Activated naive CD8-positive, alpha-beta T cell treated with anti-CD3 and anti-CD28 coated beads, Interleukin-2, amount 50 U/mL, for 24 hours (primary cell): ENCODE data around the gene RNFT2.
"Not testable (repeated sequence)": the region's sequence is repeated elsewhere in the genome, so short reads cannot be mapped to it uniquely, and the experiment has no call there.

Experiments
- ATAC-seq: fragments of 150-1000 bp; cut with Tn5 transposase; one replicate; pipeline ENCODE4 v1.10.0; 2021
- DNase-seq: peaks from one replicate; pipeline ENCODE4 v3.0.0; 2021
- H3K27ac Mint-ChIP-seq: one replicate; pipeline ENCODE4 v1.8.0; 2021; ENCODE audit warnings: mild to moderate bottlenecking, mixed read lengths
- H3K27me3 Mint-ChIP-seq: one replicate; pipeline ENCODE4 v1.8.0; 2021; ENCODE audit warnings: mixed read lengths
- H3K36me3 Mint-ChIP-seq: one replicate; pipeline ENCODE4 v1.8.0; 2021; ENCODE audit warnings: low read depth, mixed read lengths
- H3K4me1 Mint-ChIP-seq: one replicate; pipeline ENCODE4 v1.8.0; 2021; ENCODE audit warnings: mixed read lengths
- H3K4me3 Mint-ChIP-seq: one replicate; pipeline ENCODE4 v1.8.0; 2021; ENCODE audit warnings: mild to moderate bottlenecking, moderate library complexity, mixed read lengths
- H3K9me3 Mint-ChIP-seq: one replicate; pipeline ENCODE4 v1.8.0; 2021; ENCODE audit warnings: mixed read lengths

The RNFT2 gene

DNA sequence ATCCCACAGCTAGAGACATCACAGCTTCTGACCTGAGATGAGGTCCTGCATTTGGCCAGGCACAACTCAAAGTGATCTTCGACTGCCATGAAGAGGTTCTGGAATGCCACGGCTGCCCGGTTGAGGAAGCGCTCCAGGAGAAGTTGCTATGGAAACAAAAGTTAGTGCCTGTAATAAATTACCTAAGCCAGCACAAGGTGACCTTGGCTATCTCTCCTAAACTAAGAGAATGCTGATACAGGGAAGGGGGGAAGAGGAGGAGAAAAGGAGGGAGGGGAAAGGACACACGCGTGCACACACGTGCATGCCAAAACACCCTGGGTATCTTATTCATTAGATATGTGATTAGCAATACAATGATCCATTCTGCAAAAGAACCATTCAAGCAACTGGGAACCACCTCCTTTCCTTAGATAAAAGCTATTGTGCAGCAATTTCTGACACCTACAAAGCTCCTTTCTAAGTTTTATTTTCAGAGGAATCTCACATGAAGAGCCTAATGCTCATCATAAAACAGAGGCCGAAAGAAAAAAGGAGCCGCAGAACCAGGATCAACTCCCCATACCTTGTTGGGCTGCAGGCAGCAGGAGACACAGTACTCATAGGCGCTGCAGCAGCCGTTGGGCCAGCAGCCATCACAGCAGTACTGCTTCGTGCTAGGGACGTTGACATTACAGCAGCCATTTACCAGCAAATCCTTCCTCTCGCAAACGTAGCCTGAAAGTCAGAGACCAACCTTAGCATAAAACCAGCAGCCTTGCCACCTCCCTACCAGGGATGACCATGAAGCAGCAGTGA lies 18.2 kb upstream of the RNFT2 start:
- Mint-ChIP-seq H3K27me3 (no peaks in the 10 kb centered on the region), H3K4me3 (no peak overlapping the region), H3K36me3 (peaks cover 25% of the 10 kb centered on the region), H3K9me3 (no peaks in the 10 kb centered on the region), H3K4me1 (peaks cover 7% of the 10 kb centered on the region), H3K27ac (no peak overlapping the region)
- ATAC-seq (no peak), DNase-seq (no peak)

DNA sequence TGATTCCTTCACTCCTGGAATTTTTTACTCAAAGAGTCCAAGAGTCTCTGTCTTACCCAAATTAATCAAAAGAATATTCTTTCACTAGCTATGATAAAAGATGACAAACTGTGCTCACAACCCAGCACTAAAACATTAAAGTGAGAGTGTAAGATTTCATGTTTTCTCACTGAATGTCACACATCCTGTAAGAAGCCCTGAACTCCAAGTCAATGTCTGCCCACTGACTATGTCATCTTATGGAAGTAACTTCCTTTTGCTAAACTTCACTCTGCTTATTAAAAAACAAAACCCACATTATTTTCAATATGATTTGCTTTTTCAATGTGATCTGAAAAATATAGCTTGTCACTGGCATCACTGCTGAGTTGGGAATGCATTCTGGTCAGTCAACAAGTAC lies 15.9 kb upstream of the RNFT2 start:
- Mint-ChIP-seq H3K27ac (no peak overlapping the region), H3K27me3 (no peaks in the 10 kb centered on the region), H3K9me3 (no peaks in the 10 kb centered on the region), H3K36me3 (peaks cover 10% of the 10 kb centered on the region), H3K4me1 (peaks cover 7% of the 10 kb centered on the region), H3K4me3 (no peak overlapping the region)
- DNase-seq (no peak), ATAC-seq (no peak)

DNA sequence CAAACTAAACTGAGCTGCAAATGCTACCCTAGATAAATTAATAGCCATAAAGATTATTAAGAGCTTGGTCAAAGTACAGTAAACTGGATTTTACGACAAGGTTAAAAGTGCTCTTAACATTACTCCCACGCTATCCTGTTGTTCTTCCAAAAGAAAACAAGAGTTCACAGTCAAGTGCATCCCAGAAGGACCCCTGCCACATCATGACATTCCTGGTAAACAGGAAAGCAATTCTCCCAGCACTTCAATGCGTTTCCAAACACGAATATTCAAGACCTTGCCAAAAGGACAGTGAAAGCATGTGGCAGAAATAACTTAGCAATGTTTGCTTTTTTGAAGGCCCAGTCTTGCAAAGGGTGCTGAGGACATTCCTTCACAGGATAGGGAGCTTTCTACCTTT lies 11.4 kb upstream of the RNFT2 start:
- Mint-ChIP-seq H3K36me3 (peaks cover 7% of the 10 kb centered on the region), H3K9me3 (no peaks in the 10 kb centered on the region), H3K4me3 (no peak overlapping the region), H3K27ac (no peak overlapping the region), H3K4me1 (peaks cover 8% of the 10 kb centered on the region), H3K27me3 (no peaks in the 10 kb centered on the region)
- ATAC-seq (no peak), DNase-seq (no peak)

DNA sequence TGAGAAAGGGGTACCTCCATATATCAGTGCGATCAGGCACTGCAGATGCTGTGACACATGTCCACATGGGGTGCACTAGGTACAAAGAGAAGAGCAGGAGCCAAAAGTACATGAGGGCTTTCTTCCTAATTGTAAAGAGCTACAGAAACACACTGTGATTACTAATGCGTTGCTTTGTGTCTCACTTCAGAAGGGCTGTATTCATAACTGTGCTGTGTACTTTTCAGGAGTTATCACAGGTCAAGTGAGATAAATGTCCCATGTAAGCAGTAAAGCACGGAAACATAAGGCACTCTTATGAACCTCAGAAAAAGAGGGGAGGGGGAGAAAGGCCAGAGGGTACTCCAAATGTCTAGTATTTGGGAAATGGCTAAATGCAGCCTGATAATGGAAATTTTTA lies 10.9 kb upstream of the RNFT2 start:
- no peaks in the 10 kb centered on the region for H3K9me3 Mint-ChIP-seq
- ATAC-seq: no peak
- DNase-seq: no peak
- no peaks in the 10 kb centered on the region for H3K27me3 Mint-ChIP-seq
- H3K4me1 Mint-ChIP-seq: peaks cover 11% of the 10 kb centered on the region
- peaks cover 7% of the 10 kb centered on the region for H3K36me3 Mint-ChIP-seq
- no peak overlapping the region for H3K4me3 Mint-ChIP-seq
- no peak overlapping the region for H3K27ac Mint-ChIP-seq

DNA sequence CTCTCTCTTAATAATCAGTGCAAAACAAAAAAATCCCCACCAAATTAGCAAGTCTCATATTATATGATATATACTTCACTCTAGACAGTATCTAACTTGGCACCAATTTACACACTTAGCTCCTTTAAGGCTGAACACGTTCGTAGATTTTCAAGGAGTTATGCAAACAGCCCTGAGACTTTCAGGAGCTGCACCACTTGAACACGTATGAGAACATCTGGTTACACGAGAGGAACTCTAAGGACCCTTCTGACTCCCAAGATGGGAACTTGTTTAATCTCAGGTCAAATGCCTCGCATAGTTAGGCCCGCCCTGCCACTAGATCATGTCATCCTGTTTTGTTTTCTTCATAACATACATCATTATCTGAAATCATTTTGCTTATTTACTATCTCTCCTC lies 10.2 kb upstream of the RNFT2 start:
- Mint-ChIP-seq H3K27ac (no peak overlapping the region), H3K36me3 (peaks cover 2% of the 10 kb centered on the region), H3K4me1 (peaks cover 7% of the 10 kb centered on the region), H3K27me3 (no peaks in the 10 kb centered on the region), H3K4me3 (no peak overlapping the region), H3K9me3 (no peaks in the 10 kb centered on the region)
- DNase-seq (no peak), ATAC-seq (no peak)

DNA sequence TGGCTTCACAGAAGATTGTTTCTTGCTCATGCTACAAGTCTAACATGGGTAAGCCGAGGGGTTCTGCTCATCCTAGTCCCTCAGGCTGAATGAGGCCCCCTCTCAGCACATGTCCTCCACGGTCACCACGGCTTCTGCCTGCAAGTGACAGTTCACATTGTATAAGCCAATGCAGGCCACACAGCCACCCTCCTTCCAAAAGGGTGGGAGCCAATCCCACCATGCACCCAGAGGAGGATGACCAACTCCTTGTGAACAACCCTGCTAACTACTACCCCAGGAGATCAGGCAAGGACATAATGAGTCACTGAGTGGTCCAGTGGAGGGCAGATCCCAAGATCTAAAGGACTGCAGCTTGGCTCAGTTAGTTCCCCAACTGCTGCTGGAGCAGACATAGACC lies 6.3 kb upstream of the RNFT2 start:
- Mint-ChIP-seq H3K36me3 (peaks cover 9% of the 10 kb centered on the region), H3K9me3 (no peaks in the 10 kb centered on the region), H3K4me3 (no peak overlapping the region), H3K27ac (no peak overlapping the region), H3K27me3 (no peaks in the 10 kb centered on the region), H3K4me1 (peaks cover 22% of the 10 kb centered on the region)
- DNase-seq (no peak), ATAC-seq (no peak)

DNA sequence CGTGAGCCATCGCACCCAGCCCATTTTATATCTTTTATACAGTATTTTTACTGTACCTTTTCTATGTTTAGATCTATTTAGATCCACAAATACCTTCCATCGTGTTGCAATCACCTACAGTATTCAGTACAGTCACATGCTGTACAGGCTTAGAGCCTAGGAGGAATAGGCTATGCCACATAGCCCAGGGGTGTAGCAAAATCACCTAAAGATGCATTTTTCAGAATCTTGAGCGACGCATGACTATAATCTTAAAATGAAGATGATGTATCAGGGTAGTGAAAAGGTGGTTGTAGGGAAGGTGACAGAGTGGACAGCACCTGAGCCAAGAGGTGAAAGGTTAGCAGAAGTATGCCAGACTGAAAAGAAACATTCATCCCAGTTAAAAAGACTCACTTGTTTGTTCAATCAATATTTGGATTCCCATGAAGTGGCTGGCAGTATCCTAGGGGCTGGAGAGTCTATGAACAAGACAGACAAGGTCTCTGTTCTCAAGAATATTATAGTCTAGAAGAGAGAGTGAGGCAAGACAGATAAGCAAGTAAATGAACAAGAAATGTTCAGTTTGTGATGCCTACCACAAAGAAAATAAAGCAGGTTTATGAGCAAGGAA lies 3.9 kb upstream of the RNFT2 start:
- no peak for DNase-seq
- Mint-ChIP-seq H3K9me3 (no peaks in the 10 kb centered on the region), H3K36me3 (peaks cover 9% of the 10 kb centered on the region), H3K4me3 (no peak overlapping the region), H3K27me3 (no peaks in the 10 kb centered on the region), H3K27ac (no peak overlapping the region), H3K4me1 (peaks cover 28% of the 10 kb centered on the region)
- no peak for ATAC-seq

DNA sequence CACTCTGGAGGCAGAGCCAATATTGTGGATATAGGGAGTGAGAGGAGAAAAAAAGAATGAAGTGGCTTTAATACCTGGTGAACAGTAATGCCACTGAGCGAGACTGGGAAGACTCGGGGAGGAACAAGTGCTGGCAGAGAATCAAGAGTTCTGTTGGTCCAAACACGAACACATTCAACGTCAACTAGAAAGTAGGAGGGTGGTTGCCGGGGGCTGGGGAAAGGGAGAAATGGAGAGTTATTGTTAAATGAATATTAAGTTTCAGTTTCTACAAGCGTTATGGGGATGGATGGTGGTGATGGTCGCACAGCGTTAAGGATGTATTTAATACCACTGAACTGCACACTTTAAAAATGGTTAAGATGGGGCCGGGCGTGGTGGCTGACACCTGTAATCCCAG lies 3.0 kb upstream of the RNFT2 start:
- no peak overlapping the region for H3K4me3 Mint-ChIP-seq
- H3K9me3 Mint-ChIP-seq: no peaks in the 10 kb centered on the region
- no peak overlapping the region for H3K27ac Mint-ChIP-seq
- H3K36me3 Mint-ChIP-seq: peaks cover 9% of the 10 kb centered on the region
- peaks cover 31% of the 10 kb centered on the region for H3K4me1 Mint-ChIP-seq
- ATAC-seq (no peak), DNase-seq (no peak)
- H3K27me3 Mint-ChIP-seq: no peaks in the 10 kb centered on the region

DNA sequence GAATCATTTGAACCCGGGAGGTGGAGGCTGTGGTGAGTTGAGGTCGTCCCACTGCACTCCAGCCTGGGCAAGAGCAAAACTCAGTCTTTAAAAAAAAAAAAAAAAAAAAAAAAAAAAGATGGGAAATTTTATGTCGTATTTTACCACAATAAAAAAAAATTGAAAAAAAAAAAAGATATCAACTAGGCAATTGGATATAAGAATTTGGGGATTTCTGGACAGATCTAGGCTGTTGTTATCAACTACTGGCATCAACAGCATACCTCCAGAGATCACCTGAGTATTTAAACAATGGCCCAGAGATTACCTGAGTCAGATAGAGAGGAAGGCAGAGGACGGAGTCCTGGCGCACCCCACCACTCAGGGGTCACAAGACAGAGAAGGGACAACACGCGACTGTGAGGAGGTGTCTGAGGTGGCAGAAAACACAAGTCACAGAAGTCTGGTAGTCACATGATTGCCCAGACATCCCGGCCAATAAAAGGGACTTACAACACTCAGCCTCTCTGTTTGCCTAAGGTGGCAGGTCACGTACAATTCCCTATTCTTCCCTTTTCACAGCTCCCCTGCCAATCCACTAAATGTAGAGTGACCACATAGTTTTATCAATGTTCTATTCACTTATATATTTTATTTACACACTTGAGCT lies 2.0 kb upstream of the RNFT2 start:
- Mint-ChIP-seq H3K27ac (no peak overlapping the region), H3K27me3 (no peaks in the 10 kb centered on the region), H3K4me1 (peaks cover 31% of the 10 kb centered on the region), H3K36me3 (peaks cover 9% of the 10 kb centered on the region), H3K4me3 (peak overlapping the region; percentile 94), H3K9me3 (no peaks in the 10 kb centered on the region)
- no peak for DNase-seq
- no peak for ATAC-seq

DNA sequence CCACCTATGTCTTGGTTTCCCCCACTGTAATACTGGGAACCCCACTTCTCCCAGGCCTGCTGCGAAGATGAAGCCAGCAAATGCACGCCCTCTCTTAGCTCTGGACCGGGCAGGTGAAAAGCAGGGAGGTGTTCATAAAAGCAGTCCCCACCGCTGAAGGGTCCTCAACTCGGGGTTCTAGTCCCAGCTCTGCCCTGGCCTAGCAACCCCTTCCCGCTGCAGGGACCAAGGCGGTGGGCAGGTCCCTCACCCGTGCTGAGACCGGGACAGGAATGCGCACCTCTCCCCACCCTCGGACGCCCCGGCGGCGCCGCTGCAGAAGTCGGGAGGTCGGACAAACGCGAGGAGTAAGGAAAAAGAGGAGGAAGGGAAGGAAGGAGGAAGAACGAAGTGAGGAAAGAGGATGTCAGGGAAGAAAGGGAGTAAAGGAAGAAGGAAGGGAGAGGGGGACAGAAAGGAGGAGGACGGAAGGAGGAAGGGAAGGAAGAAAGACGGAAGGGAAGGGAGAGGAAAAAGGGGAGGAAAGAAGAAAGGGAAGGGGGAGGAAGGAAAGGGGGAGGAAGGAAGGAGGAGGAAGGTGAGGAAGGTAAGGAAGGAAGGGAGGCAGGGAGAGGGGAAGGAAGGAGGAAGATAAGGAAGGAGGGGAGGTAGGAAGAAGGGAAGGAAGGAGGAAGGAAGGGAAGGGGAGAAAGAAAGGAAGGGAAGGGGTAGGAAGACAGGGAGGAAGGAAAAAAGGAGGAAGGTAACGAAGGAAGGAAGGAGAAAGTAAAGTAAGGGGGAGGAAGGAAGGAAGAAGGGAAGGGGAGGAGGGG lies 947 bp upstream of the RNFT2 start:
- H3K36me3 Mint-ChIP-seq: peaks cover 9% of the 10 kb centered on the region
- H3K4me3 Mint-ChIP-seq: peak overlapping the region; percentile 94
- no peaks in the 10 kb centered on the region for H3K27me3 Mint-ChIP-seq
- peaks cover 28% of the 10 kb centered on the region for H3K4me1 Mint-ChIP-seq
- ATAC-seq (no peak), DNase-seq (peak; percentile 17)
- no peaks in the 10 kb centered on the region for H3K9me3 Mint-ChIP-seq
- peak overlapping the region; percentile 79 for H3K27ac Mint-ChIP-seq

DNA sequence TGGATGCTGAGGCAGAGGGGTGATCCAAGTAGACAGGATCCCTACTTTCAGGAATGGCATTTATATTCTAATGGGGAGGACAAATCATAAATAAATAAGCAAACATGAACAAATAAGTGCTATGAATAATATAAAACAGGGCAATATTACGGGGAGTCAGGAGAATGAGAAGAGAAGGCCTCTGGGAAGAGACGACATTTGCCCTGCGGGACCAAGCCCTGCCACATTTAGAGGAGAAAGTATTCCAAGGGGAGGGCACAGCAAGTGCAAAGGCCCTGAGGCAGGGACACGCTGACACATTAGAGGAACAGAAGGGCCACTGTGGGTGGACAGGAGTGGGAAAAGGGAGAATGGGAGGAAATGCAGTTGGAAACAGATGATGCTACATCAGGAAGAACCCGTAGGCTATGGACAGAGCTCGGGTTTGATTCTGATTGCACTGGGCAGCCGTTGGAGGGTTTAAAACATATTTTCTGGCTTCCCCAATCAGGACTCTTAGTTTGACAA lies 1.3 kb downstream of the RNFT2 start:
- peaks cover 28% of the 10 kb centered on the region for H3K4me1 Mint-ChIP-seq
- H3K9me3 Mint-ChIP-seq: no peaks in the 10 kb centered on the region
- DNase-seq (no peak), ATAC-seq (no peak)
- peaks cover 5% of the 10 kb centered on the region for H3K36me3 Mint-ChIP-seq
- no peak overlapping the region for H3K4me3 Mint-ChIP-seq
- H3K27ac Mint-ChIP-seq: no peak overlapping the region
- H3K27me3 Mint-ChIP-seq: no peaks in the 10 kb centered on the region

DNA sequence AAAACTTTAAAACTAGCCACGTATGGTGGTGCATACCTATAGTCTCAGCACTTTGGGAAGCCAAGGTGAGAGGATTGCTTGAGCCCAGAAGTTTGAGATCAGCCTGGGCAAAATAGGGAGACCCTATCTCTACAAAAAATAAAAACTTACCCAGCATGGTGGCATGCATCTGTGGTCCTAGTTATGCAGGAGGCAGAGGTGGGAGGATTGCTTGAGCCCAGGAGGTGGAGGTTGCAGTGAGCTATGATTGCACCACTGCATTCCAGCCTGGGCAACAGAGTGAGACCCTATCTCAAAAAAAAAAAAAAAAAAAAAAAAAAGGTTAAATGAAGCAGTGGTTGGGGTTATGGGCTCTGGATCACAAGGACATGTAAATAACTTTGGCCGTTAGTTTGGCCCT lies 4.7 kb downstream of the RNFT2 start:
- not testable (repeated sequence) for H3K36me3 Mint-ChIP-seq, H3K9me3 Mint-ChIP-seq, ATAC-seq, DNase-seq, H3K4me3 Mint-ChIP-seq, H3K27ac Mint-ChIP-seq, H3K27me3 Mint-ChIP-seq
- peaks cover 13% of the 10 kb centered on the region for H3K4me1 Mint-ChIP-seq

DNA sequence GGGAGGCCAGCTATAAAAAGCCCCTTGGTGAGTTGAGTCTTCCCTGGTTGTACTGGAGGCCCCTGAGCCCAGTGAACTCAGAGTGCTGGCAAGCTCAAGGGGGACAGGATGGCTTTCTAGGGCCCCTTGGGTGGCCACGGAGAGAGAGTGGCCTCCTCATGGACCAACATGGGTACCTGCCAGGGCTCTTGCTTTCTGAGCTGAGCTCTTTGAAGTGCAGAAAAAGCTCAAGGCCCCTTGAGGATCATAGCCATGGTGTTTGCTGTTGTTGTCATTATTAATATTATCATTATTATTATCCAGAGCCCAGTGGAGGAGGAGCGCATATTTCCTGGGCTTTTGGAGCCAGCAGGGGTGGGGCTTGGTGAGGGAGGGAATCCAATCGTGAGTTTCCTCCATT lies 6.7 kb downstream of the RNFT2 start:
- no peak for DNase-seq
- H3K9me3 Mint-ChIP-seq: no peaks in the 10 kb centered on the region

DNA sequence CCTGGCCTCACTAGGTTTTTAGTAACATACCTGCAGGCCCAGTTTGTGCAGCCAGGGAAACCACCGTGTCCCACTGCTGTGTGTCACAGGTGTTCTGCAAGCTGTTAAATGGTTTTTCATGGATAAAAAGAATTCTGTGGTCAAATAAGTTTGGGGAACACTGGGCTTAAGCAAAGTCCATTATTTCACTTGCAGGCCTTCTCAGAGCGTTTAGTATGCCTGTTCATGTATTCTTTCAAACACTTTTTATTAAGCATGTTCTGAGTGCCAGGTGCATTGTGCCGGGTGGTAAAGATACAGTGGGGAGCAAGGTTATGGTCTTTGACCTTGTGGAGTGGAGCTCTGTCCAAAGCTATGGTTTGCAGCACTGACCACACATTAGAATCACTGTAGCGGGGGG lies 7.4 kb downstream of the RNFT2 start:
- no peak overlapping the region for H3K27ac Mint-ChIP-seq
- ATAC-seq: no peak
- DNase-seq: no peak

More for the DNA sequence above, 6.7 kb downstream of the RNFT2 start:
- H3K36me3 Mint-ChIP-seq: no peaks in the 10 kb centered on the region
- ATAC-seq: no peak
- no peak overlapping the region for H3K4me3 Mint-ChIP-seq
- no peaks in the 10 kb centered on the region for H3K27me3 Mint-ChIP-seq
- H3K4me1 Mint-ChIP-seq: no peaks in the 10 kb centered on the region
- H3K27ac Mint-ChIP-seq: no peak overlapping the region

More for the DNA sequence above, 7.4 kb downstream of the RNFT2 start:
- no peaks in the 10 kb centered on the region for H3K4me1 Mint-ChIP-seq
- H3K4me3 Mint-ChIP-seq: no peak overlapping the region
- H3K36me3 Mint-ChIP-seq: no peaks in the 10 kb centered on the region
- H3K9me3 Mint-ChIP-seq: no peaks in the 10 kb centered on the region
- no peaks in the 10 kb centered on the region for H3K27me3 Mint-ChIP-seq
